OCI-LY1 (cell line): ENCODE results near the gene SH3PXD2A.

Experiments used
- EZH2 ChIP-seq: fragments of 200-600 bp; sonication (generic), shearing (Covaris generic); IDR thresholded peaks from 2 replicates; pipeline ENCODE4 v1.8.0; 2017; ENCODE audit warnings: borderline replicate concordance, mixed run types, mild to moderate bottlenecking, antibody characterized with exemption, low read length, moderate library complexity, mixed read lengths
- TF ChIP-seq, protein P1 (sequence below): fragments of 200-600 bp; sonication (generic), shearing (Covaris generic); IDR thresholded peaks from 2 replicates; pipeline ENCODE4 v1.5.1; 2017; ENCODE audit warnings: mild to moderate bottlenecking, antibody characterized with exemption, low read length, moderate library complexity, mixed read lengths

DNA sequence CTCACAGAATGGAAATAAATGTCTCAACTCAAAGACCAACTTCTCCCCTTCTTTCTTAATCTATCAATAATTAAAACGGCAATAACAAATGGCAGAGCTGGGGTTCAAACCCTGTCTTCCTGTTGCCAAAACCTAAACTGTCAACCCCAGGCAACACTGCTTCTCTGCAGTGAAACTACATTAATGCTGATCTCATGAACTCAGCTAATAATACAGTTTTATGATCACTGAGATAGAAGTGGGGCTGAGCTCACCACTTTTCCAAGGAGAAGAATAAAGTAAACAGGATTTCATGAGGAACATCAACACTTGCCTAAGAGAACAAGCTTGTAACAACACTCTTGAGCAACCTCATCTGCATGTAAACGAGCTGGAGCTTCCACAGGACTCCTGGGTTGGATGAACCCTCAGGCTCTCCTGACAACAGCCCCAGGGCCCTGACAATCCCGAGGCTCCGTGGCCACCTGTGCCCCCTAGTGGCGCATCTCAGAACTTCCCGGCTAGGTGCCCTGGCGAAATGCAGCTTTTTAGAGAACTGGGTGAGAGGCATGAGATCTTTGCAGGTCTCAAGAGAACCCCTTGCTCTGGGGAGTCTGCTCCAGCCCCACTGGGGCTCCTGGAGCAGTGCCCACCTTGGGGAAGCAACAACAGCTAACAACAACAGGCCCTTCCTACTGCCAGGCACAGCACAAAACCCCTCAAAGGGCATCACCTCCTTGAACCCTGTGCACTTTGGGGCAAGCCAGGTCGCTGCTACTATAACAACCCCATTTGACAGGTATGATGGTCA, 169.3 kb downstream of the SH3PXD2A start:
- TF ChIP-seq, protein P1, sequence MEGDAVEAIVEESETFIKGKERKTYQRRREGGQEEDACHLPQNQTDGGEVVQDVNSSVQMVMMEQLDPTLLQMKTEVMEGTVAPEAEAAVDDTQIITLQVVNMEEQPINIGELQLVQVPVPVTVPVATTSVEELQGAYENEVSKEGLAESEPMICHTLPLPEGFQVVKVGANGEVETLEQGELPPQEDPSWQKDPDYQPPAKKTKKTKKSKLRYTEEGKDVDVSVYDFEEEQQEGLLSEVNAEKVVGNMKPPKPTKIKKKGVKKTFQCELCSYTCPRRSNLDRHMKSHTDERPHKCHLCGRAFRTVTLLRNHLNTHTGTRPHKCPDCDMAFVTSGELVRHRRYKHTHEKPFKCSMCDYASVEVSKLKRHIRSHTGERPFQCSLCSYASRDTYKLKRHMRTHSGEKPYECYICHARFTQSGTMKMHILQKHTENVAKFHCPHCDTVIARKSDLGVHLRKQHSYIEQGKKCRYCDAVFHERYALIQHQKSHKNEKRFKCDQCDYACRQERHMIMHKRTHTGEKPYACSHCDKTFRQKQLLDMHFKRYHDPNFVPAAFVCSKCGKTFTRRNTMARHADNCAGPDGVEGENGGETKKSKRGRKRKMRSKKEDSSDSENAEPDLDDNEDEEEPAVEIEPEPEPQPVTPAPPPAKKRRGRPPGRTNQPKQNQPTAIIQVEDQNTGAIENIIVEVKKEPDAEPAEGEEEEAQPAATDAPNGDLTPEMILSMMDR = peak; percentile 90
- TF ChIP-seq EZH2 = no peak
